ENCODE results near the gene HJV.
"Not testable (repeated sequence)": the region's sequence is repeated elsewhere in the genome, so short reads cannot be mapped to it uniquely, and the experiment has no call there.

Gene HJV

DNA sequence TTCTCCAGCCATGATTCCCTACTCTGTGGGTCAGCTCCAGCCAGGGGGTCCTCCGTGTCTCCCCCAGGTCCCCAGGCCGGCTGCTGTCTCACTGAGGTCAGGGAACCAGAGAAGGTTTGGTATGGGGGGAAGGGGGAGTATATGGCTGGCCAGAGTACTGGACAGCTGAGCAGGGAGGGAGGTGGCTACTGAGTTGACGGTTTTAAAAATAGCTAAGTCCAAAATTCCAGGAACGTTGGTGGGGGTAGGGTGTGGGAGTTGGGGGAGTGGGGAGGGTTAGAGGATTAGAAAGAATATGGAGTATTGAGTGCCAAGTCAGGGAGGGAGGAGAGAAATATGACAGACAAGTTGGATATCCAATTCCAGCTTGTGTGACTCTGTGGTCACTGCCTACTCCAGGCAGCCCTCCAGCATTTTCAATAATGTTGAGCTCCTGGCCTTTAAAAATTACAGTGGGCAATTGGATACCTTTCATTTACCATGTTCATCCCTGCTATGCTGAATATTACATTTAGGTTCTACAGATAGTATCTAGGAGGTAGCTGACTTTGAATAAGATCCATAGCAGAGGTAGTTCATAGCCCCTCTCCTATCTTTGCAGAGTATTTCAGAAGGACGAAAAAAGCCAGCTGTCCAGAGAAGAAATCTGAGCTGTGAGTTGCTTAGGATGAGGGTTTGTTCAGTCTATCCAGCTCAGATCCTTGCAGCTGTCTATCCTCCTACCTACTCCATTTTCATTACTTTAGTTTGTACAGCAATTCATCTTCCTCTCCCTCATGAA lies at the start of gene HJV:
Gene HJV (minus strand): TSS at position 114 of the 781 bp plus-strand sequence. CDS start 1,504 bp downstream, outside the sequence.
- Histone ChIP-seq H3K36me3 (ENCODE audit: insufficient read depth, low read length) (no peaks in the 10 kb centered on the region), H2AFZ (ENCODE audit: low read length) (no peak within 1 kb of the TSS)

GRCh38 chr1:146059148-146059547 lies 37.6 kb upstream of the HJV start:
- not testable (repeated sequence) for H3K4me3 ChIP-seq (ENCODE audit: low read depth, low read length, poor library complexity, severe bottlenecking); H3F3A ChIP-seq (ENCODE audit: insufficient read depth, low read length); H3K79me2 ChIP-seq (ENCODE audit: insufficient read depth, low read length); H3K4me1 ChIP-seq (ENCODE audit: insufficient read depth, low read length, severe bottlenecking); H3K27me3 ChIP-seq (ENCODE audit: insufficient read depth, low read length); H4K20me1 ChIP-seq (ENCODE audit: insufficient read depth, low read length); H3K9ac ChIP-seq (ENCODE audit: low read length); H2AFZ ChIP-seq (ENCODE audit: low read length); H3K9me2 ChIP-seq (ENCODE audit: low read depth, low read length); H3K36me3 ChIP-seq (ENCODE audit: insufficient read depth, low read length); H3K9me3 ChIP-seq (ENCODE audit: low read length); H3K27ac ChIP-seq (ENCODE audit: low read depth, low read length, poor library complexity, severe bottlenecking); H3K4me2 ChIP-seq (ENCODE audit: low read length)

More for the DNA sequence above, at the start of gene HJV:
- no peak within 1 kb of the TSS for H3K9ac ChIP-seq (ENCODE audit: low read length)
- no peak within 1 kb of the TSS for H3K4me3 ChIP-seq (ENCODE audit: low read depth, low read length, poor library complexity, severe bottlenecking)
- no peak for TF ChIP-seq EZH2 (IDR thresholded peaks at IDR 0.05; ENCODE audit: borderline replicate concordance, low read length)
- TF ChIP-seq, protein P1, sequence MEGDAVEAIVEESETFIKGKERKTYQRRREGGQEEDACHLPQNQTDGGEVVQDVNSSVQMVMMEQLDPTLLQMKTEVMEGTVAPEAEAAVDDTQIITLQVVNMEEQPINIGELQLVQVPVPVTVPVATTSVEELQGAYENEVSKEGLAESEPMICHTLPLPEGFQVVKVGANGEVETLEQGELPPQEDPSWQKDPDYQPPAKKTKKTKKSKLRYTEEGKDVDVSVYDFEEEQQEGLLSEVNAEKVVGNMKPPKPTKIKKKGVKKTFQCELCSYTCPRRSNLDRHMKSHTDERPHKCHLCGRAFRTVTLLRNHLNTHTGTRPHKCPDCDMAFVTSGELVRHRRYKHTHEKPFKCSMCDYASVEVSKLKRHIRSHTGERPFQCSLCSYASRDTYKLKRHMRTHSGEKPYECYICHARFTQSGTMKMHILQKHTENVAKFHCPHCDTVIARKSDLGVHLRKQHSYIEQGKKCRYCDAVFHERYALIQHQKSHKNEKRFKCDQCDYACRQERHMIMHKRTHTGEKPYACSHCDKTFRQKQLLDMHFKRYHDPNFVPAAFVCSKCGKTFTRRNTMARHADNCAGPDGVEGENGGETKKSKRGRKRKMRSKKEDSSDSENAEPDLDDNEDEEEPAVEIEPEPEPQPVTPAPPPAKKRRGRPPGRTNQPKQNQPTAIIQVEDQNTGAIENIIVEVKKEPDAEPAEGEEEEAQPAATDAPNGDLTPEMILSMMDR (IDR thresholded peaks at IDR 0.05; ENCODE audit: low read length), result no peak
- H3F3A ChIP-seq (ENCODE audit: insufficient read depth, low read length), result no peaks in the 10 kb centered on the region
- H3K4me2 ChIP-seq (ENCODE audit: low read length), result no peak within 1 kb of the TSS
- no peaks in the 10 kb centered on the region for H3K9me3 ChIP-seq (ENCODE audit: low read length)
- no peaks in the 10 kb centered on the region; the same call in 1 of the 2 replicates for H3K27me3 ChIP-seq (ENCODE audit: insufficient read depth, low read length)
- H3K9me2 ChIP-seq (ENCODE audit: low read depth, low read length), result no peaks in the 10 kb centered on the region
- no peaks in the 10 kb centered on the region for H3K4me1 ChIP-seq (ENCODE audit: insufficient read depth, low read length, severe bottlenecking)
- no peaks in the 10 kb centered on the region for H3K79me2 ChIP-seq (ENCODE audit: insufficient read depth, low read length)
- no peaks in the 10 kb centered on the region for H4K20me1 ChIP-seq (ENCODE audit: insufficient read depth, low read length)
- H3K27ac ChIP-seq (ENCODE audit: low read depth, low read length, poor library complexity, severe bottlenecking), result no peak within 1 kb of the TSS

- Histone ChIP-seq H3K4me3 (ENCODE audit: low read depth, low read length, poor library complexity, severe bottlenecking) (peak overlapping the region; percentile 60), H3K27ac (ENCODE audit: low read depth, low read length, poor library complexity, severe bottlenecking) (peak overlapping the region; percentile 55), H3K4me2 (ENCODE audit: low read length) (peak overlapping the region; percentile 52), H3K9ac (ENCODE audit: low read length) (peak overlapping the region; percentile 56), H3K4me1 (ENCODE audit: insufficient read depth, low read length, severe bottlenecking) (peaks cover 12% of the 10 kb centered on the region)
- H3K36me3 ChIP-seq (ENCODE audit: insufficient read depth, low read length); H4K20me1 ChIP-seq (ENCODE audit: insufficient read depth, low read length); H3K79me2 ChIP-seq (ENCODE audit: insufficient read depth, low read length); H2AFZ ChIP-seq (ENCODE audit: low read length); H3K27me3 ChIP-seq (ENCODE audit: insufficient read depth, low read length); H3F3A ChIP-seq (ENCODE audit: insufficient read depth, low read length); H3K9me2 ChIP-seq (ENCODE audit: low read depth, low read length); H3K9me3 ChIP-seq (ENCODE audit: low read length): not testable (repeated sequence)
Measured at GRCh38 chr1:146051852-146052676, 30.5 kb upstream of the HJV start.

DNA sequence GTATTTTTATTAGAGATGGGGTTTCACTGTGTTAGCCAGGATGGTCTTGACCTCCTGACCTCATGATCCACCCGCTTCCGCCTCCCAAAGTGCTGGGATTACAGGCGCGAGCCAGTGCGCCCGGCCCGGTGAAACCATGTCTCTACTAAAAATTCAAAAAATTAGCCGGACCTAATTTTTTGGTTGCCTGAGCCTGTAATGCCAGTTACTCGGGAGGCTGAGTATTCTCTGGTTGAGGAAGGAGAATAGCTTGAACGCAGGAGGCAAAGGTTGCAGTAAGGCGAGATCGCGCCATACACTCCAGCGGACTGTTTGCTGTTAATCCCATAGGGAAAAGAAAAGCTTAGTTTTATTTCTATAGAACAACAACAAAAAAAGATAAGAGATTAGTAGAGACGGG lies 29.9 kb upstream of the HJV start:
- H3K27ac ChIP-seq (ENCODE audit: low read depth, low read length, poor library complexity, severe bottlenecking), result peak overlapping the region; percentile 55
- H3K36me3 ChIP-seq (ENCODE audit: insufficient read depth, low read length), result no peaks in the 10 kb centered on the region
- H3K9me3 ChIP-seq (ENCODE audit: low read length), result no peaks in the 10 kb centered on the region
- H3K27me3 ChIP-seq (ENCODE audit: insufficient read depth, low read length), result no peaks in the 10 kb centered on the region
- H3K4me3 ChIP-seq (ENCODE audit: low read depth, low read length, poor library complexity, severe bottlenecking), result peak overlapping the region; percentile 60
- H3K4me2 ChIP-seq (ENCODE audit: low read length), result peak overlapping the region; percentile 52
- no peaks in the 10 kb centered on the region for H3K79me2 ChIP-seq (ENCODE audit: insufficient read depth, low read length)
- H3K4me1 ChIP-seq (ENCODE audit: insufficient read depth, low read length, severe bottlenecking), result peaks cover 12% of the 10 kb centered on the region
- TF ChIP-seq, protein P1 (IDR thresholded peaks at IDR 0.05; ENCODE audit: low read length), result no peak
- no peak for TF ChIP-seq EZH2 (IDR thresholded peaks at IDR 0.05; ENCODE audit: borderline replicate concordance, low read length)
- no peaks in the 10 kb centered on the region for H4K20me1 ChIP-seq (ENCODE audit: insufficient read depth, low read length)
- peak overlapping the region; percentile 23 for H3K9ac ChIP-seq (ENCODE audit: low read length)
- H3F3A ChIP-seq (ENCODE audit: insufficient read depth, low read length), result 0 out of 2 replicates have a peak, but pooled peaks cover 4% of the 10 kb centered on the region
- H3K9me2 ChIP-seq (ENCODE audit: low read depth, low read length), result no peaks in the 10 kb centered on the region
- H2AFZ ChIP-seq (ENCODE audit: low read length), result no peak overlapping the region

- H3K4me1 ChIP-seq (ENCODE audit: insufficient read depth, low read length, severe bottlenecking), result peaks cover 12% of the 10 kb centered on the region
- H3F3A ChIP-seq (ENCODE audit: insufficient read depth, low read length); H4K20me1 ChIP-seq (ENCODE audit: insufficient read depth, low read length); H3K4me3 ChIP-seq (ENCODE audit: low read depth, low read length, poor library complexity, severe bottlenecking); H3K27me3 ChIP-seq (ENCODE audit: insufficient read depth, low read length); H3K27ac ChIP-seq (ENCODE audit: low read depth, low read length, poor library complexity, severe bottlenecking); H2AFZ ChIP-seq (ENCODE audit: low read length); H3K9me2 ChIP-seq (ENCODE audit: low read depth, low read length); H3K36me3 ChIP-seq (ENCODE audit: insufficient read depth, low read length); H3K9me3 ChIP-seq (ENCODE audit: low read length); H3K79me2 ChIP-seq (ENCODE audit: insufficient read depth, low read length); H3K9ac ChIP-seq (ENCODE audit: low read length): not testable (repeated sequence)
- H3K4me2 ChIP-seq (ENCODE audit: low read length), result peak overlapping the region; percentile 16; the same call in 1 of the 2 replicates
Measured at GRCh38 chr1:146050652-146050963, 29.1 kb upstream of the HJV start.

Data from OCI-LY1 (cell line).